NCI-H1417 treated with DMSO at 0.1 percent for 48 hours (cell line): Measurements from ENCODE around the gene SIN3A.
"Not testable (repeated sequence)": the region's sequence is repeated elsewhere in the genome, so short reads cannot be mapped to it uniquely, and the experiment has no call there.

ENCODE experiments used
- DNase-seq: peaks from one replicate; lab custom pipeline; 2025; lab: John Stamatoyannopoulos, UW

SIN3A gene

DNA sequence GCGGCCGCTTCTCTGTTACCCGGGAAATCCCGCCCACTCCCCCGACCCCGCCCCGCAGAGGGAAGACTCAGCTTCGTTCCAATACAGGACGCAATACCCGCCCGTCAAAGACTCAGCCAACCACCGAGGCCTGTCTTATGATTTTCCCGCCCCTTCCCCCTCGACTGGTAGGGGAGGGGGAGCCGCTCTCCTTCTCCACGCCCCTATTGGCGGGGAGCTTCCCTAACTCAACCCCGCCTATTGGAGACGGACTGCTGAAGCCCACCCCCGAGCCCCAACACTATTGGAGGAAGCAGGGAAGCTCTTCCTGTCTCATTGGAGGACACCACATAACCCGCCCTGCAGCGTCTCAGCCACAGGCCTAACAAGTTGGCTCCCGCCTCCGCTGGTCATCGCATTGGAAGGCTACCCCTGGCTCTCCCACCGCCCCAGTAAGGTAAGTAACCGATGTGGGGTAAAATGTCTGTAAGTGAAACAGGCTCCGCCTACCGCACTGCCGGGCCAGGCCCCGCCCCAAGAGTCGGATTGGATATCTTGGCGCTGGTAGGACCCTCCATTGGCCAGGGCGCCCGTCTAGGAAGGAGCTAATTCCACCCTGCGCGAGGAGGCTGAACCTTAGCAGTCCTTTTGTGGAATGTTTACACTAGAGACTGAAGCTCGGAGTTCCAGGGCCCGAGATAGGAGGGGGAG is at the start of gene SIN3A:
Gene SIN3A (minus strand): TSS at position 17 of the 690 bp plus-strand sequence. CDS start 21,315 bp downstream, outside the sequence.
- peak; percentile 99 for DNase-seq

DNA sequence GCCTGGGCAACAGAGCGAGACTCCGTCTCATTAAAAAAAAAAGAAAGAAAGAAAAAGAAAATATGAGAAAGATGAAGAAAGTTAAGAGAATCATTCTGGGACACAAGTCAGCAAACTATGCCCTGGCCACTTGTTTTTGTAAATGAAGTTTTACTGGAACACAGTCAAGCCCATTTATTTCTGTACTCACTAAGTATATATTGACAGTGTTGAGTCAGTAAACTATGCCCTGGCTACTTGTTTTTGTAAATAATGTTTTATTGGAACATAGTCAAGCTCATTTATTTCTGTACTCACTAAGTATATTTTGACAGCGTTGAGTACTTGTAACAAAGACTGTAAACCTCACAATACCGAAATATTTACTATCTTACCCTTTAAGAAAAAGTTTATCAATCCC is 42.2 kb upstream of the SIN3A start:
- DNase-seq, result no peak

DNA sequence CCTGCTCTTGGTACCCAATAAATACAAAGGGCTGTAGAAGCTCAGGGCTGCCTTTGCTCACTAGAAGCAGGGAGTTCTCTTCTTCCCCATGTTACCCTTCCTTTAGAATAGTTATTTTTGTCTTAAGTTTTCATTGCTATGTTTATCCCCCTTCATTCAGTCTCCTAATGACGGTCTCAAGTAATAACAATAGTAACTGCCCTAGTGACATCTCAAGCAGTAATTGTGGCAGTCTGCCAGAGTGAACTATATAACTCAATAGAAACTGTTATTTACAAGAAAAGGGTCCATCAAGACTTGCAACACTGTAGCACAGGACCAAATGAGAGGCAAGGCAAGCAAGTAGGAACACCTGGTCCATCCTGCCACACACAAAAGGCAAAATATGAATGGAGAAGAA is 32.5 kb upstream of the SIN3A start:
- no peak for DNase-seq

DNA sequence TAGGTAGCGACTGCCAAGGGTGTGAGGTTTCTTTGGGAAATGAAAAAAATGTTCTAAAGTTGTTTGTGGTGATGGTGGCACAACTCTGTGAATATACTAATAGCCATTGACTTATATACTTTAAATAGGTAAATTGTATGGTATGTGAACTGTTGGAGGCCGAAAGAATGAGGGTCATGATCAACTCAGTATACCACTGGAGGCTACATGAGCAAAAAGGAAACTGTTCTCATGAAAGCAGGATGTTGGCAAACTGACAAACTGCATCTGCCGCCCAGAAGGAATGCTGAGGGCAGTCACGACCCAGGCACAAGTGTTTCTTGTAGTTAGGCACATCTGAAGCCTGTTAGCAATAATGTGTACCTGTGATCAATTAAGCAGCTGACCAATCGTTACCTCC is 32.1 kb upstream of the SIN3A start:
- not testable (repeated sequence) for DNase-seq

DNA sequence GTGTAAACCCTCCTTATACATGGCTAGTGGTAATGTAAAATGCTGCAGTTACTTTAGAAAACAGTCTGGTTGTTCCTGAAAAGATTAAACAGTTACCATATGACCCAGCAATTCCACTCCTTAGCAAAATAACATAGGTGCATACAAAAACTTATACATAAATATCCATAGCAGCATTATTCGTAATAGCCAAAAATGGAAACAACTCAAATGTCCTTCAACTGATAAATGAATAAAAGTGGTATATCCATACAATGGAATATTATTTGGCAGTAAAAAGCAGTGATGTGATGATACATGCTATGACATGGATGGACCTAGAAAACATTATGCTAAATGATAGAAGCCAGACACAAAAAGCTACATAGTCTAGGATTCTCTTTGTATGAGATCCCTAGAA is 31.6 kb upstream of the SIN3A start:
- DNase-seq, result no peak

GRCh38 chr15:75480463-75480862 is 29.0 kb upstream of the SIN3A start:
- not testable (repeated sequence) for DNase-seq

- DNase-seq, result no peak
Measured at GRCh38 chr15:75479670-75480069, 28.2 kb upstream of the SIN3A start.

DNA sequence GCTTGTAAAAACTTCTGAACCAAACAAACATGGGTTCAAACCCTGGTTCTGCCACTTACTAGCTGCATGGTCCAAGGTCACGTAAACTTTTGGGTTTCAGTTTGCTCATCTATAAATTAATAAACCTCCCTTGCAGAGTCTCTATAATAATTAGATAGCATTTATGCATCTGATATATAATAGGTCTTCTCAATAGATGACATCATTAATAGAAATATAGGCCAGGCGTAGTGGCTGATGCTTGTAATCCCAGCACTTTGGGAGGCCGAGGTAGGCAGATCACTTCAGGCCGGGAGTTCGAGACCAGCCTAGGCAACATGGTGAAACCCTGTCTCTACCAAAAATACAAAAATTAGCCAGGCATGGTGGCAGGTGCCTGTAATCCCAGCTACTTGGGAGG is 25.6 kb upstream of the SIN3A start:
- not testable (repeated sequence) for DNase-seq

- no peak for DNase-seq
Measured at GRCh38 chr15:75468913-75469598, 17.6 kb upstream of the SIN3A start.

DNA sequence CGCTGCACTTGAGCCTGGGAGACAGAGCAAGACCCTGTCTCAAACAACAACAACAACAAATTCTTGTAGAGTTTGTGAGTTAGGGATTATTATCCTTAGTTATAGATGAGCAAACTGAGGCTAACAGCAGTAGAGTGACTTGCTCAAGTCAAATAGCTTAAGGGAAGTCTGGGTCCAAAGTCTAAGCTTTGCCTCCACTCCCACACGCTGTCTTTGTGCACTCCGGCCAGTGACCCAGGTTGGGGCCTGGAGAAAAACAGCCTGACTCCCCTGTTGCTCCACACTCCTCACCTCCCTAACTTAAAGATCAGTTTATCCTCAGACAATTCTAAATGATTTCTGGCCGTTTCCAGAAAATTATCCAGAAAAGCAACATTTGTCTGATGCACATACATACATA is 9.2 kb upstream of the SIN3A start:
- DNase-seq, result no peak

GRCh38 chr15:75459581-75459980 is 8.1 kb upstream of the SIN3A start:
- DNase-seq, result no peak

GRCh38 chr15:75456710-75457109 is 5.2 kb upstream of the SIN3A start:
- no peak for DNase-seq

GRCh38 chr15:75455982-75456531 is 4.6 kb upstream of the SIN3A start:
- DNase-seq, result peak; percentile 18

DNA sequence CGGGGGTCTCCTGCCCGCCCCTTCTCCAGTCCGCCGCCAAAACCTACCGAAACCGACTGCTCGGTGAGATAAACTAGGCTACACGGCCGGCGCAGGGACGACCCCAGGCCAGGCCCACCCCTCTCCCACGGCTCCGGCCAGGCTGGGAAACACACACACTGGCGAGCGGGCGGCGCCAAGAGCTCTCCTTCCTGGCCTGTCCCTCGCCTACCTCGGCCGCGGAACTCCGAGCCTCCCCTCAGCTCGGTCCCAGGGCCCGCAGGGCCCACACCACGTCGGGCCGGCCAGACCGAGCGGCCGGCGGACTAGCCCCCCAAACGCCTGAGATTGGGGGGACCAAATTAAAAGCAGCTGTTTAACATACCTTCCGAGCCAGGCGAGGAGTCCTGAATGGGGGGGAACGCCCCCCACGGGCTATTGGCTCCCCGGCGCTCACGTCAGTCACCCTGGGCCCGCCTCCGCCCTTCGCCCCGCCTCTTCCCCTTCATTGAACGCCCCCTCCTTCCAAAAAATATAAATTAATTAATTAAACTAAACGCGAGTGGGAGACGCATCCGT is 4.0 kb upstream of the SIN3A start:
- DNase-seq, result peak; percentile 25

DNA sequence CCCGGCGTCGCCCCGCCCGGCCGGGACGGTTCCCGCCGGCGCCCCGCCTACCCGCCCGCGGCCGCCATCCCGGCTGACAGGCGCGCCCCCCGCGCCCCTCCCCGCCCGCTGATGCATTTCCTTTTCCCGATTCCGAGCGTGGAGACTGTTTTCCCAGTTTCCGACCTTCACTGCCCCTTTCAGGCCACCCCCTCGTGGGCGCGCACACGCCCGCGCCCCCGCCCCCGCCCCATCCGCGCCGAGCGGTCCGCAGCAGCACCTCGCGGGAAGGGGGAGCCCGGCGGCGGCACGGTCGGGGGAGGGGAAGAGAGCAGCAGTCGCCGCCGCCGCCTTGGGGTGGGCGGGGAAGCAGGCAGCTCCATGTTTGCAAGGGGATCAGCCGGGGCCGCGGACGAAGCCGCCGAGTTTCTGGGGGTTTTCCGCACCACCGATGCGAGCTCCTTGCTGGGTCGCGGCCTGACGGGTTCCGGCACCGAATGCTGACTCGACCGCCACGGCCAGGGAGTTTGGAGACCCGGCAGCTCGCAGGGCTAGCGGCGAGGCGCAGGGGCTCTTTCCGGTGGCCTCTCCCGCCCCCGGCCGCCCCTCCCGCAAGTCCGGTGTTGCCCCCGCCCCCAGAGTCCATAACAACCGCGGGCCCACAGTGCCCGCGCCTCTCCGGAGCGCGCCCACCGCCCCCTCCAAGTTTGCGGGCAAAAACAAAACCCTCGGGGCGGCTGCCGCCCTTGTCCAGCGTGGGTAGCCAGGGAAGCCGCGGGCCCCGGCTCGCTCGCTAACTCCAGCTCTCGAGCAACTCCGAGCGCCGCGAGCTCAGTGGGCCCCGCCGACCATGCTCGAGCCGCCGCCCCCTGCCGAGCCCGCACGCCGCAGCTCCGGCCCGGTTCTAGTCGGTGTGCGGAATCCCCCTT is 3.2 kb upstream of the SIN3A start:
- DNase-seq, result no peak

DNA sequence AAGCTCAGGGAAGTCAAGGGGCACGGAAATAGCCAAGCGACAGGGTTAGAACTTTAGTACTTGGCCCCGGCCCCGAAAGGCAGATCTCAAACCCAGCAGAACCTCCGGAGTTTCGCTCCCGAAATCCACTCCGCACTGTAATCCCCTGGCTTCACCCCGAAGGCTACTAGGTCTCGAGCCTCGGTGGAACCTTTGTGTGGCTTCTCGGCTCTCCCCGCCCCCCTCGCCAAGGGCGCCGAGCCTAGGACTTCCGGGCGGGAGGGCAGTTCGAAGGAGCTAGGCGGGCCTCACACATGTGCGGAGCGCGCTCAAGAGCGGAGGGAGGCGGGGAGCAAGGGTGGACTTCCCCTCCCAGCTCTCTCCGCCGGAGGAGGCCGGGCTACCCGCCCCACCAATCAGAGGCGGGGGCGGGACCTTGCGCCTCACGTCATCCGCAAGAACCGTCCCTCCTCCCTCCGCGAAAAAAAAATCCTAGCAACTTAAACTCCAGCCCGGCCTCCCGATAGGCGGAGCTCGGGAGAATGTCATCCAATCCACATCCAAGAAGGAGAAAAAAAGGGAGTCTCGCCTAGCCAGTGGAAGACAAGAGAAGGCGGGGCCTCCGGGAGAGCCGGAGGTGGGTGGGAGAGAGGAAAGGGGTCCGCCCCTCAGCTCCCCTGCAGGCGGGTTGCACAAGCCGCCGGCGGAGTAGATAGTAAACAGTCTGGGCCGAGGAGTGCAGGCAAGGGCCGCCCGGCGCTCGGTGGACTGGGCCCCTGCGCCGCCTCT is 2.4 kb upstream of the SIN3A start:
- DNase-seq, result peak; percentile 99

DNA sequence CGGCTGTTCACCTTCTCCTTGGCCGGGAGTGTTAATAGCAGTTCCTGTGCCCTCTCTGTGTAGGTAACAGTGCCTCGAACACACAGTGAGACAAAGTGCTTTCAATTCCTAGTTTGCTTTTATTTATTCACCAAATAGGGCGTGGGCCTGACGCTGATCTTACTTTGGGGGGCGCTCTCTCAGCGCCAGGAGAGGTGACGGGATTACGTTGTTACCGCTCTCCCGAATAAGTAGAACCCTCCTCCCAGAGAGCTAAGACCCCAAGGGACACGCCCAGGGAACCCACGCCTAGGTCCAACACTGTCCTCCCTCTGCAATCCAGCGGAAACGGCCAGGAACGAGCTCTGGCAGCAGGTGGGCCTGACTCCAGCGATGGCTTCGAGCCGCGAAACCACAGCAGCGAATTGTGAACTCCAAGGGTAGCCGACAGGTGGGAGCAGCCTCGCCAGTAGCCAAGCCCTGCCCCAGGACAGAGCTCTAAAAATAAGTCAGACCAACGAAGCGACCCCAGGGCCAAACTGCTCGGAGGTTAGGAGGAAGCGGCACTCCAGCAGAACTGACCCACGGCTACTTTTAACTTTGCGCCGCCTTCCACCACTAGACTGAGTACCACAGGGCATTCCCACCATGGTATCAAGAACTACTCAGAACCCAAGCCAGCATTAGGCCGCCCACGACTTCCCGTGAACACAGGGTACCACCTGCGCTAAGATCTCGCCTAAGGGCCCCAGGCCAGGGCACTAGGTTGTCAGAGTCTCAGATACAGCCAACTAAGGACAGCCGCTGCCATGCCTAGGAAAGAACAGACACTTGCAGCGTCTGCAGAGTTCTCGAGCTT is 1.6 kb upstream of the SIN3A start:
- DNase-seq, result no peak

GRCh38 chr15:75452364-75452864 is 924 bp upstream of the SIN3A start:
- DNase-seq, result no peak

- DNase-seq, result no peak
Measured at GRCh38 chr15:75451202-75451673, 252 bp downstream of the SIN3A start.
